Measurements from ENCODE around the gene FCMR.

- TF ChIP-seq EZH2 (IDR thresholded peaks at IDR 0.05; ENCODE audit: insufficient read depth, poor library complexity, severe bottlenecking), result no peak
- TF ChIP-seq EZH2phosphoT487 (IDR thresholded peaks at IDR 0.05; ENCODE audit: insufficient read depth, low read depth), result no peak
Observed at GRCh38 chr1:206901944-206902343, 19.8 kb downstream of the FCMR start.
